A673 (cell line): ENCODE measurements around the gene PRKCA. TPM values are rescaled to one million over a fixed set of nuclear protein-coding genes. Genes with fewer than 3 reads are reported as not detected.
A peak's percentile ranks its signal among the peaks of the same experiment; 100 is the strongest.
"Not testable (repeated sequence)": the region's sequence is repeated elsewhere in the genome, so short reads cannot be mapped to it uniquely, and the experiment has no call there.

Experiments
- Bru-seq: library from RNA; stranded (reverse); fragments of 400-500 nt; gene quantifications from one replicate; lab custom pipeline; 2021; lab: Mats Ljungman, UMichigan
- BruChase-seq, 2 experiments: library from RNA; stranded (reverse); fragments of 400-500 nt; gene quantifications; one replicate each; lab custom pipeline; 2021; lab: Mats Ljungman, UMichigan
- BruUV-seq: library from RNA; stranded (reverse); fragments of 400-500 nt; replicated peaks from 2 replicates; lab custom pipeline; 2021; lab: Mats Ljungman, UMichigan
- CTCF ChIA-PET: fragments of 300-600 bp; sonication (Branson Sonifier 250); formaldehyde crosslinking; loops from one replicate; lab custom pipeline; 2022; ENCODE audit warnings: antibody characterized with exemption; lab: Charles Lee
- POLR2A ChIA-PET: fragments of 300-600 bp; sonication (Branson Sonifier 250); formaldehyde crosslinking; loops from one replicate; lab custom pipeline; 2022; ENCODE audit warnings: antibody characterized with exemption; ENCODE audit not compliant: low non-redundant PET; lab: Charles Lee
- DNase-seq: peaks from one replicate; pipeline ENCODE4 v3.0.0-alpha.2; 2015; ENCODE audit warnings: low spot score
- H3K27ac ChIP-seq: fragments of 200-600 bp; sonication (generic); 2 replicates; pipeline ENCODE4 v1.5.1; 2016; ENCODE audit warnings: mixed run types, low read depth, mild to moderate bottlenecking, mixed read lengths, antibody characterized with exemption, low read length; ENCODE audit not compliant: poor library complexity, severe bottlenecking
- H3K27me3 ChIP-seq: fragments of 200-600 bp; sonication (generic); replicated peaks from 2 replicates; pipeline ENCODE4 v1.6.1; 2017; ENCODE audit warnings: mixed run types, low read depth, mild to moderate bottlenecking, mixed read lengths, antibody characterized with exemption, low read length; ENCODE audit not compliant: insufficient read depth, poor library complexity
- H3K36me3 ChIP-seq: fragments of 200-600 bp; sonication (generic); 2 replicates; pipeline ENCODE4 v1.6.1; 2016; ENCODE audit warnings: mixed run types, mild to moderate bottlenecking, mixed read lengths, antibody characterized with exemption, low read length; ENCODE audit not compliant: insufficient read depth, poor library complexity, severe bottlenecking
- H3K4me1 ChIP-seq: fragments of 200-600 bp; sonication (generic); 2 replicates; pipeline ENCODE4 v1.6.1; 2017; ENCODE audit warnings: mixed run types, mild to moderate bottlenecking, mixed read lengths, antibody characterized with exemption, low read length; ENCODE audit not compliant: insufficient read depth, poor library complexity, severe bottlenecking
- H3K4me3 ChIP-seq: fragments of 200-600 bp; sonication (generic); 2 replicates; pipeline ENCODE4 v1.5.1; 2016; ENCODE audit warnings: low read depth, mixed run types, mild to moderate bottlenecking, mixed read lengths, low read length; ENCODE audit not compliant: poor library complexity, severe bottlenecking
- H3K9me3 ChIP-seq: fragments of 200-600 bp; sonication (generic); 2 replicates; pipeline ENCODE4 v1.6.1; 2016; ENCODE audit warnings: mixed run types, low read depth, mild to moderate bottlenecking, mixed read lengths, antibody characterized with exemption, low read length; ENCODE audit not compliant: poor library complexity, severe bottlenecking
- CTCF ChIP-seq: fragments of 300-800, 200-600 bp; sonication (generic); conservative IDR thresholded peaks from 2 replicates; pipeline ENCODE4 v1.5.1; 2017; ENCODE audit warnings: low read depth, mild to moderate bottlenecking, antibody characterized with exemption, low read length, moderate library complexity, mixed read lengths
- EZH2 ChIP-seq: fragments of 200-600 bp; sonication (generic); IDR thresholded peaks from 2 replicates; pipeline ENCODE4 v1.6.1; 2017; ENCODE audit warnings: borderline replicate concordance, low read depth, mild to moderate bottlenecking, mixed read lengths, antibody characterized with exemption, low read length; ENCODE audit not compliant: poor library complexity, severe bottlenecking
- intact Hi-C: fragments of 100-400 bp; cut with micrococcal nuclease; formaldehyde crosslinking; loops from one replicate; pipeline ENCODE4 v1.10.0; 2022; ENCODE audit not compliant: unreplicated experiment
- long read RNA-seq: library from polyadenylated mRNA; stranded (forward); transcript quantifications from one replicate; pipeline ENCODE4 v2.0.0, GENCODE V29; 2022
- total RNA-seq: library from RNA; stranded (reverse); gene quantifications from 2 replicates; pipeline ENCODE4 v1.2.3, GENCODE V29; 2021

Gene PRKCA
- total RNA-seq (15.7 and 16.3 TPM in 2 replicates), Bru-seq, nascent RNA (percentile 63 among the genes with signal in this experiment), BruChase-seq, experiment 1, labeled RNA remaining after a 2-hour chase (percentile 56 among the genes with signal in this experiment), BruChase-seq, experiment 2, labeled RNA remaining after a 6-hour chase (percentile 68 among the genes with signal in this experiment)
- long read RNA-seq, full-length matches to known transcripts: 2 of 3 reads
- long read RNA-seq, partial matches to known transcripts: 0 of 3 reads
- long read RNA-seq, other reads (novel, unspliced or antisense): 1 of 3 reads

GRCh38 chr17:66301864-66302741, at the start of gene PRKCA:
PRKCA (plus strand) TSS chr17:66302613.
- DNase-seq: peak; percentile 84
- intact Hi-C loops: loop anchor here (10.0 kb wide), 1 partner anchor 123 kb away; no protein-coding TSS in a partner anchor
- no peak for TF ChIP-seq CTCF
- no peak for TF ChIP-seq EZH2
- ChIA-PET POLR2A (no interaction called here), CTCF (no interaction called here)
- Histone ChIP-seq H3K4me3 (peak within 1 kb of the TSS; percentile 74), H3K4me1 (peaks cover 6% of the 10 kb centered on the region), H3K9me3 (no peaks in the 10 kb centered on the region), H3K27me3 (no peaks in the 10 kb centered on the region), H3K27ac (peak within 1 kb of the TSS; percentile 44), H3K36me3 (no peaks in the 10 kb centered on the region)
- no TSS peak for BruUV-seq

GRCh38 chr17:66253458-66253857, 49.0 kb upstream of the PRKCA start:
- BruUV-seq, H3K9me3 ChIP-seq, H3K4me3 ChIP-seq, DNase-seq, intact Hi-C loops, H3K27ac ChIP-seq, POLR2A ChIA-PET, H3K27me3 ChIP-seq, CTCF ChIA-PET, H3K36me3 ChIP-seq: not testable (repeated sequence)
- H3K4me1 ChIP-seq: peaks cover 10% of the 10 kb centered on the region

- intact Hi-C loops: loop anchor here (1.0 to 5.0 kb wide), 4 partner anchors 177 to 418 kb away; no protein-coding TSS in a partner anchor
- CTCF ChIA-PET: interaction anchor here (0.5 kb wide), 1 partner anchor 18 kb away, joined by 4 read pairs; no protein-coding TSS in a partner anchor
- H3K4me1 ChIP-seq: peaks cover 10% of the 10 kb centered on the region
- POLR2A ChIA-PET: no interaction called here
- TF ChIP-seq CTCF: peak; percentile 85
- TF ChIP-seq EZH2: no peak
- no TSS peak for BruUV-seq
- no peak overlapping the region for H3K4me3 ChIP-seq
- no peaks in the 10 kb centered on the region for H3K27me3 ChIP-seq
- peak; percentile 85 for DNase-seq
- no peaks in the 10 kb centered on the region for H3K9me3 ChIP-seq
- H3K36me3 ChIP-seq: no peaks in the 10 kb centered on the region
- no peak overlapping the region for H3K27ac ChIP-seq
Measured at GRCh38 chr17:66255112-66255511, 47.3 kb upstream of the PRKCA start.
